Measurements from ENCODE around the gene ATG9B. TPM values are rescaled to one million over a fixed set of nuclear protein-coding genes. Genes with fewer than 3 reads are reported as not detected.

Gene ATG9B
- total and polyA plus RNA-seq, 9 of the 15 experiments (the other 6 are each of a cell fraction or from before 2014, with no cell fraction given) = 0.29 to 8.0 (median 2.1) TPM

- TF ChIP-seq ETS2 (tag; IDR thresholded peaks at IDR 0.05; ENCODE audit: borderline replicate concordance, poor library complexity, severe bottlenecking) (no peak), LEF1 (IDR thresholded peaks at IDR 0.05) (no peak), MCM3 (IDR thresholded peaks at IDR 0.05) (no peak), ZNF124 (CRISPR knock-in tag; IDR thresholded peaks at IDR 0.05) (no peak), MAFG (tag; conservative IDR thresholded peaks at IDR 0.05) (no peak), ARID3B (CRISPR knock-in tag; IDR thresholded peaks at IDR 0.05; ENCODE audit: borderline replicate concordance) (0 out of 2 replicates have a peak, but pooled peaks have one; percentile 16), HES1 (IDR thresholded peaks at IDR 0.05; ENCODE audit: low read depth) (no peak), ELF2 (CRISPR knock-in tag; IDR thresholded peaks at IDR 0.05) (no peak), SP2 (IDR thresholded peaks at IDR 0.05; ENCODE audit: extremely low read depth, low read depth, low read length, poor library complexity, severe bottlenecking) (no peak), RBM34 (IDR thresholded peaks at IDR 0.05; ENCODE audit: borderline replicate concordance, insufficient read depth, low read length) (no peak), ZNF436 (CRISPR knock-in tag; IDR thresholded peaks at IDR 0.05) (no peak), AFF4 (CRISPR knock-in tag; IDR thresholded peaks at IDR 0.05) (0 out of 2 replicates have a peak, but pooled peaks have one; percentile 54)
- TF ChIP-seq, protein P1, sequence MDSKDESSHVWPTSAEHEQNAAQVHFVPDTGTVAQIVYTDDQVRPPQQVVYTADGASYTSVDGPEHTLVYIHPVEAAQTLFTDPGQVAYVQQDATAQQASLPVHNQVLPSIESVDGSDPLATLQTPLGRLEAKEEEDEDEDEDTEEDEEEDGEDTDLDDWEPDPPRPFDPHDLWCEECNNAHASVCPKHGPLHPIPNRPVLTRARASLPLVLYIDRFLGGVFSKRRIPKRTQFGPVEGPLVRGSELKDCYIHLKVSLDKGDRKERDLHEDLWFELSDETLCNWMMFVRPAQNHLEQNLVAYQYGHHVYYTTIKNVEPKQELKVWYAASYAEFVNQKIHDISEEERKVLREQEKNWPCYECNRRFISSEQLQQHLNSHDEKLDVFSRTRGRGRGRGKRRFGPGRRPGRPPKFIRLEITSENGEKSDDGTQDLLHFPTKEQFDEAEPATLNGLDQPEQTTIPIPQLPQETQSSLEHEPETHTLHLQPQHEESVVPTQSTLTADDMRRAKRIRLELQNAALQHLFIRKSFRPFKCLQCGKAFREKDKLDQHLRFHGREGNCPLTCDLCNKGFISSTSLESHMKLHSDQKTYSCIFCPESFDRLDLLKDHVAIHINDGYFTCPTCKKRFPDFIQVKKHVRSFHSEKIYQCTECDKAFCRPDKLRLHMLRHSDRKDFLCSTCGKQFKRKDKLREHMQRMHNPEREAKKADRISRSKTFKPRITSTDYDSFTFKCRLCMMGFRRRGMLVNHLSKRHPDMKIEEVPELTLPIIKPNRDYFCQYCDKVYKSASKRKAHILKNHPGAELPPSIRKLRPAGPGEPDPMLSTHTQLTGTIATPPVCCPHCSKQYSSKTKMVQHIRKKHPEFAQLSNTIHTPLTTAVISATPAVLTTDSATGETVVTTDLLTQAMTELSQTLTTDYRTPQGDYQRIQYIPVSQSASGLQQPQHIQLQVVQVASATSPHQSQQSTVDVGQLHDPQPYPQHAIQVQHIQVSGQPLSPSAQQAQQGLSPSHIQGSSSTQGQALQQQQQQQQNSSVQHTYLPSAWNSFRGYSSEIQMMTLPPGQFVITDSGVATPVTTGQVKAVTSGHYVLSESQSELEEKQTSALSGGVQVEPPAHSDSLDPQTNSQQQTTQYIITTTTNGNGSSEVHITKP (IDR thresholded peaks at IDR 0.05; ENCODE audit: partially characterized antibody) = peak; percentile 2
- TF ChIP-seq, protein P2, sequence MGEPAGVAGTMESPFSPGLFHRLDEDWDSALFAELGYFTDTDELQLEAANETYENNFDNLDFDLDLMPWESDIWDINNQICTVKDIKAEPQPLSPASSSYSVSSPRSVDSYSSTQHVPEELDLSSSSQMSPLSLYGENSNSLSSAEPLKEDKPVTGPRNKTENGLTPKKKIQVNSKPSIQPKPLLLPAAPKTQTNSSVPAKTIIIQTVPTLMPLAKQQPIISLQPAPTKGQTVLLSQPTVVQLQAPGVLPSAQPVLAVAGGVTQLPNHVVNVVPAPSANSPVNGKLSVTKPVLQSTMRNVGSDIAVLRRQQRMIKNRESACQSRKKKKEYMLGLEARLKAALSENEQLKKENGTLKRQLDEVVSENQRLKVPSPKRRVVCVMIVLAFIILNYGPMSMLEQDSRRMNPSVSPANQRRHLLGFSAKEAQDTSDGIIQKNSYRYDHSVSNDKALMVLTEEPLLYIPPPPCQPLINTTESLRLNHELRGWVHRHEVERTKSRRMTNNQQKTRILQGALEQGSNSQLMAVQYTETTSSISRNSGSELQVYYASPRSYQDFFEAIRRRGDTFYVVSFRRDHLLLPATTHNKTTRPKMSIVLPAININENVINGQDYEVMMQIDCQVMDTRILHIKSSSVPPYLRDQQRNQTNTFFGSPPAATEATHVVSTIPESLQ (CRISPR knock-in tag; IDR thresholded peaks at IDR 0.05) = 0 out of 2 replicates have a peak, but pooled peaks have one; percentile 41
These were observed 15.7 kb upstream of the ATG9B start (continued) for GRCh38 chr7:151039850-151040548.
